Activated B cell treated with CpG ODN at 0.5 μM for 24 hours (primary cell): Measurements from ENCODE around the gene SRCIN1. TPM values are rescaled to one million over a fixed set of nuclear protein-coding genes. Genes with fewer than 3 reads are reported as not detected.
"Not testable (repeated sequence)": the region's sequence is repeated elsewhere in the genome, so short reads cannot be mapped to it uniquely, and the experiment has no call there.

ENCODE experiments used
- ATAC-seq: fragments of 200-7000 bp; cut with Tn5 transposase; one replicate; pipeline ENCODE4 v1.10.0; 2021; ENCODE audit warnings: low read depth, mild to moderate bottlenecking, moderate library complexity
- CTCF ChIA-PET: fragments of 350-600 bp; sonication (Branson Sonifier 250); formaldehyde crosslinking; loops from one replicate; lab custom pipeline; 2021; ENCODE audit warnings: antibody characterized with exemption; lab: Charles Lee
- POLR2A ChIA-PET: fragments of 350-600 bp; sonication (Branson Sonifier 250); formaldehyde crosslinking; loops from one replicate; lab custom pipeline; 2021; ENCODE audit warnings: antibody characterized with exemption; lab: Charles Lee
- DNase-seq: peaks from one replicate; pipeline ENCODE4 v3.0.0; 2022
- H3K27ac Mint-ChIP-seq: one replicate; pipeline ENCODE4 v1.8.0; 2020; ENCODE audit warnings: mixed read lengths
- H3K27me3 Mint-ChIP-seq: one replicate; pipeline ENCODE4 v1.8.0; 2021; ENCODE audit warnings: mixed read lengths
- H3K36me3 Mint-ChIP-seq: one replicate; pipeline ENCODE4 v1.8.0; 2021; ENCODE audit warnings: low read depth, mixed read lengths
- H3K4me1 Mint-ChIP-seq: one replicate; pipeline ENCODE4 v1.8.0; 2021; ENCODE audit warnings: mixed read lengths
- H3K4me3 Mint-ChIP-seq: one replicate; pipeline ENCODE4 v1.8.0; 2020; ENCODE audit warnings: mild to moderate bottlenecking, mixed read lengths
- H3K9me3 Mint-ChIP-seq: one replicate; pipeline ENCODE4 v1.8.0; 2020; ENCODE audit warnings: mixed read lengths
- CTCF ChIP-seq: fragments of 200-600 bp; IDR thresholded peaks from one replicate; pipeline ENCODE4 v1.8.0; 2022; ENCODE audit warnings: antibody characterized with exemption, mild to moderate bottlenecking
- intact Hi-C: fragments of 100-400 bp; cut with micrococcal nuclease; formaldehyde crosslinking; loops from one replicate; pipeline ENCODE4 v1.15.1; 2024
- total RNA-seq: library from RNA; stranded (reverse); gene quantifications from 2 replicates; pipeline ENCODE4 v1.2.3, GENCODE V29; 2022

SRCIN1 gene
- total RNA-seq, 1 donor from 2014 or later: 0.35 TPM

DNA sequence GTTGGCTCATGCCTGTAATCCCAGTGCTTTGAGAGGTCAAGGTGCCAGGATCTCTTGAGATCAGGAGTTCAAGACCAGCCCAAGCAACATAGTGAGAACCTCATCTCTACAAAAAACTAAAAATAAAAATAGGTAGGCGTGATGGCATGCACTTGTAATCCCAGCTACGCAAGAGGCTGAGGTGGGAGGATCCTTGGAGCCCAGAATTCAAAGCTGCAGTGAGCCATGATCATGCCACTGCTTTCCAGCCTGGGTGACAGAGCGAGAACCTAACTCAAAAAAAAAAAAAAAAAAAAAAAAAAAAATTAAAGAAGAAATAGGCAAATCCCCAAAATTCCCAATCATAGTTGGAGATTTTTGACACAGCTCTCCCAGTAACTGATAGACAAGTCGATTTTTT, 32.2 kb upstream of the SRCIN1 start:
- no peak overlapping the region for H3K4me3 Mint-ChIP-seq
- ChIA-PET CTCF (no interaction called here), POLR2A (no interaction called here)
- H3K36me3 Mint-ChIP-seq: no peaks in the 10 kb centered on the region
- H3K27ac Mint-ChIP-seq: no peak overlapping the region
- no peak for TF ChIP-seq CTCF
- no peaks in the 10 kb centered on the region for H3K9me3 Mint-ChIP-seq
- no peaks in the 10 kb centered on the region for H3K4me1 Mint-ChIP-seq
- DNase-seq (no peak), ATAC-seq (no peak)
- intact Hi-C loops: no loop called here
- peaks cover 19% of the 10 kb centered on the region for H3K27me3 Mint-ChIP-seq

GRCh38 chr17:38636054-38636453, 30.3 kb upstream of the SRCIN1 start:
- Mint-ChIP-seq H3K36me3 (no peaks in the 10 kb centered on the region), H3K4me3 (no peak overlapping the region), H3K4me1 (no peaks in the 10 kb centered on the region), H3K27me3 (peaks cover 19% of the 10 kb centered on the region), H3K9me3 (no peaks in the 10 kb centered on the region), H3K27ac (no peak overlapping the region)
- no peak for ATAC-seq
- no peak for TF ChIP-seq CTCF
- intact Hi-C loops: no loop called here
- DNase-seq: no peak
- ChIA-PET CTCF (no interaction called here), POLR2A (no interaction called here)

- H3K27me3 Mint-ChIP-seq: peaks cover 17% of the 10 kb centered on the region
- ChIA-PET CTCF (no interaction called here), POLR2A (no interaction called here)
- intact Hi-C loops: no loop called here
- no peak for DNase-seq
- TF ChIP-seq CTCF: no peak
- no peak overlapping the region for H3K4me3 Mint-ChIP-seq
- H3K4me1 Mint-ChIP-seq: no peaks in the 10 kb centered on the region
- H3K9me3 Mint-ChIP-seq: peaks cover 3% of the 10 kb centered on the region
- H3K27ac Mint-ChIP-seq: no peak overlapping the region
- H3K36me3 Mint-ChIP-seq: no peaks in the 10 kb centered on the region
- ATAC-seq: no peak
Observed at GRCh38 chr17:38632334-38632733, 26.6 kb upstream of the SRCIN1 start.

GRCh38 chr17:38628441-38628840, 22.7 kb upstream of the SRCIN1 start:
- H3K36me3 Mint-ChIP-seq: no peaks in the 10 kb centered on the region
- H3K27me3 Mint-ChIP-seq: peaks cover 14% of the 10 kb centered on the region
- peaks cover 6% of the 10 kb centered on the region for H3K9me3 Mint-ChIP-seq
- CTCF ChIA-PET: no interaction called here
- H3K27ac Mint-ChIP-seq: no peak overlapping the region
- no peak for ATAC-seq
- POLR2A ChIA-PET: no interaction called here
- DNase-seq: no peak
- H3K4me3 Mint-ChIP-seq: no peak overlapping the region
- intact Hi-C loops: no loop called here
- TF ChIP-seq CTCF: no peak
- peaks cover 7% of the 10 kb centered on the region for H3K4me1 Mint-ChIP-seq

DNA sequence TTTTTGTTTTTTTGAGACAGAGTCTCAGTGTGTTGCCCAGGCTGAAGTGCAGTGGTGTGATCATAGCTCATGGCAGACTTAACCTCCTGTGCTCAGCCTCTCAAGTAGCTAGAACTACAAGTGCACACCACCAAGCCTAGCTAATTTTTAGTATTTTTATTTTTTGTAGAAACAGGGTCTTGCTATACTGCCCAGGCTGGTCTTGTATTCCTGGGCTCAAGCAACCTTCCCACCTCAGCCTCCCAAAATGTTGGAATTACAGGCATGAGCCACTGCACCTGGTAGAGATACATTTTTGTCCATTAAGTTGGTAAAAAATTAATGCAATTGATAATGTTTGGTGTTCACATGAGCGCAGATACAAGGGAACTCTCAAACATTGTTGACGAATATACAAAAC, 22.2 kb upstream of the SRCIN1 start:
- ChIA-PET CTCF (no interaction called here), POLR2A (no interaction called here)
- Mint-ChIP-seq H3K4me3 (no peak overlapping the region), H3K36me3 (no peaks in the 10 kb centered on the region), H3K4me1 (peaks cover 7% of the 10 kb centered on the region), H3K9me3 (peaks cover 6% of the 10 kb centered on the region), H3K27me3 (peaks cover 17% of the 10 kb centered on the region), H3K27ac (no peak overlapping the region)
- TF ChIP-seq CTCF: no peak
- intact Hi-C loops: no loop called here
- ATAC-seq (no peak), DNase-seq (no peak)

DNA sequence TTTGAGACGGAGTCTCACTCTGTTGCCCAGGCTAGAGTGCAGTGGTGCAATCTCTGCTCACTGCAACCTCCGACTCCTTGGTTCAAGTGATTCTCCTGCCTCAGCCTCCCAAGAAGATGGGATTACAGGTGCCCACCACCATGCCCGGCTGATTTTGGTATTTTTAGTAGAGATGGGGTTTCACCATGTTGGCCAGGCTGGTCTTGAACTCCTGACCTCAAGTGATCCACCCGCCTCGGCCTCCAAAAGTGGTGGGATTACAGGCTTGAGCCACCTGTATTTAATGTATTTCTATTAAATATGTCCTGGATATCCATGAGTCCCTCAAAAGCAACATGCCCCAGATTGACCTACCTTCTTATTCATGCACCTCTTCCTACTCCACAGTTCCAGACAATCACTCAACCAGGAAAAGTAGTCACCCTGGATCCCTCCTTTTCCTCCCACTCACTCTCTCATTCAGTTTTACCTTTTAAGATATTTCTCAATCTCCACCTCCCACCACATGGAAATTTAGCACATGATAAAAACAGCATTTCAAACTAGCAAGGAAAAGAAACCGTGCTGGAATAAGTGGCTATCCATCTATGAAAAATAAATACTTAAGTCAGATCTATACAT, 21.0 kb upstream of the SRCIN1 start:
- H3K27ac Mint-ChIP-seq, H3K4me1 Mint-ChIP-seq, DNase-seq, intact Hi-C loops, H3K9me3 Mint-ChIP-seq, H3K4me3 Mint-ChIP-seq, CTCF ChIA-PET, H3K36me3 Mint-ChIP-seq, ATAC-seq, POLR2A ChIA-PET: not testable (repeated sequence)
- H3K27me3 Mint-ChIP-seq: peaks cover 24% of the 10 kb centered on the region
